ENCODE results near the gene SURF1. TPM values are rescaled to one million over a fixed set of nuclear protein-coding genes. Genes with fewer than 3 reads are reported as not detected.

The SURF1 gene
- total RNA-seq, 1 experiment from 2014 or later = 57.7 TPM

- POLR2A ChIA-PET (ENCODE audit: unreplicated experiment) = no interaction called here
Observed at GRCh38 chr9:133366435-133366834, 10.1 kb upstream of the SURF1 start.

GRCh38 chr9:133362359-133363044 lies 6.2 kb upstream of the SURF1 start:
- POLR2A ChIA-PET (ENCODE audit: unreplicated experiment) = no interaction called here

More at GRCh38 chr9:133366435-133366834, 10.1 kb upstream of the SURF1 start:
- Histone ChIP-seq H3K4me3 (no peak overlapping the region), H3K4me2 (no peak overlapping the region), H3K27me3 (ENCODE audit: insufficient read depth, low read depth) (no peaks in the 10 kb centered on the region), H3K79me2 (ENCODE audit: low read depth) (peaks cover 46% of the 10 kb centered on the region), H3K4me1 (replicated peaks; ENCODE audit: insufficient read depth) (no peaks in the 10 kb centered on the region), H3K9me3 (ENCODE audit: insufficient read depth, low read depth) (no peaks in the 10 kb centered on the region), H3F3A (ENCODE audit: insufficient read depth, low read depth) (peaks cover 29% of the 10 kb centered on the region), H3K36me3 (ENCODE audit: low read depth) (peaks cover 38% of the 10 kb centered on the region), H2AFZ (no peak overlapping the region), H3K27ac (no peak overlapping the region), H4K20me1 (ENCODE audit: insufficient read depth) (peaks cover 96% of the 10 kb centered on the region), H3K9me2 (ENCODE audit: insufficient read depth) (no peaks in the 10 kb centered on the region)
- TF ChIP-seq, protein P1, sequence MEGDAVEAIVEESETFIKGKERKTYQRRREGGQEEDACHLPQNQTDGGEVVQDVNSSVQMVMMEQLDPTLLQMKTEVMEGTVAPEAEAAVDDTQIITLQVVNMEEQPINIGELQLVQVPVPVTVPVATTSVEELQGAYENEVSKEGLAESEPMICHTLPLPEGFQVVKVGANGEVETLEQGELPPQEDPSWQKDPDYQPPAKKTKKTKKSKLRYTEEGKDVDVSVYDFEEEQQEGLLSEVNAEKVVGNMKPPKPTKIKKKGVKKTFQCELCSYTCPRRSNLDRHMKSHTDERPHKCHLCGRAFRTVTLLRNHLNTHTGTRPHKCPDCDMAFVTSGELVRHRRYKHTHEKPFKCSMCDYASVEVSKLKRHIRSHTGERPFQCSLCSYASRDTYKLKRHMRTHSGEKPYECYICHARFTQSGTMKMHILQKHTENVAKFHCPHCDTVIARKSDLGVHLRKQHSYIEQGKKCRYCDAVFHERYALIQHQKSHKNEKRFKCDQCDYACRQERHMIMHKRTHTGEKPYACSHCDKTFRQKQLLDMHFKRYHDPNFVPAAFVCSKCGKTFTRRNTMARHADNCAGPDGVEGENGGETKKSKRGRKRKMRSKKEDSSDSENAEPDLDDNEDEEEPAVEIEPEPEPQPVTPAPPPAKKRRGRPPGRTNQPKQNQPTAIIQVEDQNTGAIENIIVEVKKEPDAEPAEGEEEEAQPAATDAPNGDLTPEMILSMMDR (conservative IDR thresholded peaks at IDR 0.05) = no peak
- TF ChIP-seq EZH2 (IDR thresholded peaks at IDR 0.05; ENCODE audit: low read depth) = no peak
- intact Hi-C loops (cut with micrococcal nuclease; ENCODE audit: unreplicated experiment) = no loop called here
- no peak for DNase-seq
- CTCF ChIA-PET = interaction anchor here (0.6 kb wide), 1 partner anchor 119 kb away, joined by 3 read pairs; no protein-coding TSS in a partner anchor
- BruUV-seq (replicated peaks) = no TSS peak

GRCh38 chr9:133361507-133362092 lies 5.3 kb upstream of the SURF1 start:
- no peaks in the 10 kb centered on the region for H3K9me2 ChIP-seq (ENCODE audit: insufficient read depth)
- peaks cover 9% of the 10 kb centered on the region; the same call in 1 of the 2 replicates for H3K79me2 ChIP-seq (ENCODE audit: low read depth)
- no peaks in the 10 kb centered on the region for H3K9me3 ChIP-seq (ENCODE audit: insufficient read depth, low read depth)
- POLR2A ChIA-PET (ENCODE audit: unreplicated experiment) = no interaction called here
- TF ChIP-seq EZH2 (IDR thresholded peaks at IDR 0.05; ENCODE audit: low read depth) = no peak
- TF ChIP-seq, protein P1 (conservative IDR thresholded peaks at IDR 0.05) = no peak
- H3K27me3 ChIP-seq (ENCODE audit: insufficient read depth, low read depth) = no peaks in the 10 kb centered on the region
- peaks cover 7% of the 10 kb centered on the region for H3K4me1 ChIP-seq (replicated peaks; ENCODE audit: insufficient read depth)
- H3F3A ChIP-seq (ENCODE audit: insufficient read depth, low read depth) = peaks cover 36% of the 10 kb centered on the region
- no peak overlapping the region for H3K4me2 ChIP-seq
- no peak overlapping the region for H3K4me3 ChIP-seq
- peaks cover 37% of the 10 kb centered on the region for H3K36me3 ChIP-seq (ENCODE audit: low read depth)
- no peak overlapping the region for H2AFZ ChIP-seq
- BruUV-seq (replicated peaks) = no TSS peak
- intact Hi-C loops (cut with micrococcal nuclease; ENCODE audit: unreplicated experiment) = no loop called here
- DNase-seq = no peak
- CTCF ChIA-PET = no interaction called here
- H3K27ac ChIP-seq = no peak overlapping the region
- H4K20me1 ChIP-seq (ENCODE audit: insufficient read depth) = peaks cover 65% of the 10 kb centered on the region

More at GRCh38 chr9:133362359-133363044, 6.2 kb upstream of the SURF1 start:
- Histone ChIP-seq H3K4me3 (no peak overlapping the region), H3K4me1 (replicated peaks; ENCODE audit: insufficient read depth) (peaks cover 2% of the 10 kb centered on the region), H4K20me1 (ENCODE audit: insufficient read depth) (peaks cover 74% of the 10 kb centered on the region), H3K27me3 (ENCODE audit: insufficient read depth, low read depth) (no peaks in the 10 kb centered on the region), H3K4me2 (no peak overlapping the region), H3K27ac (no peak overlapping the region), H3K79me2 (ENCODE audit: low read depth) (peaks cover 8% of the 10 kb centered on the region; the same call in 1 of the 2 replicates), H3F3A (ENCODE audit: insufficient read depth, low read depth) (peaks cover 36% of the 10 kb centered on the region), H3K9me3 (ENCODE audit: insufficient read depth, low read depth) (no peaks in the 10 kb centered on the region), H3K9me2 (ENCODE audit: insufficient read depth) (no peaks in the 10 kb centered on the region), H3K36me3 (ENCODE audit: low read depth) (peaks cover 39% of the 10 kb centered on the region), H2AFZ (no peak overlapping the region)
- CTCF ChIA-PET = interaction anchor here (0.5 kb wide), 1 partner anchor 177 kb away, joined by 3 read pairs; no protein-coding TSS in a partner anchor
- no peak for DNase-seq
- TF ChIP-seq, protein P1 (conservative IDR thresholded peaks at IDR 0.05) = no peak
- TF ChIP-seq EZH2 (IDR thresholded peaks at IDR 0.05; ENCODE audit: low read depth) = no peak
- TSS peak; percentile 13 for BruUV-seq (replicated peaks)
- intact Hi-C loops (cut with micrococcal nuclease; ENCODE audit: unreplicated experiment) = no loop called here

Measured in PC-9 (cell line).